ENCODE measurements around the gene OR2B2. TPM values are rescaled to one million over a fixed set of nuclear protein-coding genes. Genes with fewer than 3 reads are reported as not detected.

The OR2B2 gene
- polyA plus RNA-seq, 1 experiment, result not detected

- Histone ChIP-seq H3K4me3 (ENCODE audit: low read depth, low read length) (no peak overlapping the region), H3K27me3 (ENCODE audit: control insufficient read depth, insufficient read depth, low read length) (no peaks in the 10 kb centered on the region), H3K36me3 (ENCODE audit: control insufficient read depth, insufficient read depth, low read length) (no peaks in the 10 kb centered on the region)
- TF ChIP-seq CTCF (IDR thresholded peaks at IDR 0.05; ENCODE audit: insufficient read depth, low read depth, low read length), result no peak
- DNase-seq (ENCODE audit: low read depth), result no peak
- ChIA-PET POLR2A (no interaction called here), CTCF (interaction anchor here (1.5 to 6.2 kb wide), 4 partner anchors 60 to 732 kb away, joined by 3 to 120 read pairs (median 51); a partner anchor contains a TSS)
These were observed 14.5 kb downstream of the OR2B2 start for GRCh38 chr6:27897580-27898206.

GRCh38 chr6:27896398-27896796 is 15.8 kb downstream of the OR2B2 start:
- TF ChIP-seq CTCF (IDR thresholded peaks at IDR 0.05; ENCODE audit: insufficient read depth, low read depth, low read length), result no peak
- ChIA-PET POLR2A (interaction anchor here (0.6 kb wide), 1 partner anchor 1738 kb away, joined by 3 read pairs; no protein-coding TSS in a partner anchor), CTCF (interaction anchor here (0.6 to 6.2 kb wide), 23 partner anchors 14 to 744 kb away, joined by 3 to 120 read pairs (median 6); a partner anchor contains a TSS)
- Histone ChIP-seq H3K36me3 (ENCODE audit: control insufficient read depth, insufficient read depth, low read length) (no peaks in the 10 kb centered on the region), H3K4me3 (ENCODE audit: low read depth, low read length) (no peak overlapping the region), H3K27me3 (ENCODE audit: control insufficient read depth, insufficient read depth, low read length) (no peaks in the 10 kb centered on the region)
- no peak for DNase-seq (ENCODE audit: low read depth)

GRCh38 chr6:27894839-27895762 is 17.1 kb downstream of the OR2B2 start:
- Histone ChIP-seq H3K27me3 (ENCODE audit: control insufficient read depth, insufficient read depth, low read length) (no peaks in the 10 kb centered on the region), H3K4me3 (ENCODE audit: low read depth, low read length) (peak overlapping the region; percentile 70), H3K36me3 (ENCODE audit: control insufficient read depth, insufficient read depth, low read length) (no peaks in the 10 kb centered on the region)
- TF ChIP-seq CTCF (IDR thresholded peaks at IDR 0.05; ENCODE audit: insufficient read depth, low read depth, low read length), result peak; percentile 83
- POLR2A ChIA-PET, result interaction anchor here (0.6 to 2.7 kb wide), 8 partner anchors 23 to 1698 kb away, joined by 3 to 36 read pairs (median 4); a partner anchor contains a TSS
- CTCF ChIA-PET, result interaction anchor here (0.6 to 6.2 kb wide), 31 partner anchors 15 to 1695 kb away, joined by 3 to 120 read pairs (median 6); a partner anchor contains a TSS
- no peak for DNase-seq (ENCODE audit: low read depth)

GRCh38 chr6:27893836-27894807 is 18.1 kb downstream of the OR2B2 start:
- no peaks in the 10 kb centered on the region for H3K36me3 ChIP-seq (ENCODE audit: control insufficient read depth, insufficient read depth, low read length)
- DNase-seq (ENCODE audit: low read depth), result peak; percentile 74
- no peaks in the 10 kb centered on the region for H3K27me3 ChIP-seq (ENCODE audit: control insufficient read depth, insufficient read depth, low read length)
- no peak for TF ChIP-seq CTCF (IDR thresholded peaks at IDR 0.05; ENCODE audit: insufficient read depth, low read depth, low read length)
- H3K4me3 ChIP-seq (ENCODE audit: low read depth, low read length), result peak overlapping the region; percentile 70
- POLR2A ChIA-PET, result interaction anchor here (0.6 to 2.7 kb wide), 17 partner anchors 22 to 1868 kb away, joined by 3 to 36 read pairs (median 6); a partner anchor contains a TSS
- CTCF ChIA-PET, result interaction anchor here (0.6 to 6.2 kb wide), 25 partner anchors 8 to 1694 kb away, joined by 3 to 120 read pairs (median 6); a partner anchor contains a TSS

Data from BJ (cell line).